Stomach (tissue), 9 donors: ENCODE data around the gene GABBR2. TPM values are rescaled to one million over a fixed set of nuclear protein-coding genes. Genes with fewer than 3 reads are reported as not detected.

ENCODE experiments used
- DNase-seq, 2 donors: peaks; one replicate each; pipeline versions ENCODE4 v3.0.0 to v3.0.0-alpha.2; 2013 to 2019
- H3K27ac ChIP-seq, 5 donors: fragments of 200-600 bp in 4 of 5; sonication (generic) in 4 of 5; one replicate each; pipeline ENCODE4 v1.5.1; 2013 to 2019; ENCODE audit warnings: mild to moderate bottlenecking in 1 of 5, moderate library complexity in 1 of 5
- H3K27me3 ChIP-seq, 3 donors: fragments of 200-600 bp; sonication (generic); one replicate each; pipeline ENCODE4 v1.5.1; 2017 to 2019; ENCODE audit warnings: mixed run types in 1 of 3
- H3K36me3 ChIP-seq, 4 donors: fragments of 200-600 bp; sonication (generic); 1 replicate in 3 of 4; 2 replicates in 1 of 4; pipeline ENCODE4 v1.5.1; 2016 to 2019
- H3K4me1 ChIP-seq, 4 donors: fragments of 200-600 bp; sonication (generic); one replicate each; pipeline ENCODE4 v1.5.1; 2016 to 2019
- H3K4me3 ChIP-seq, 4 donors: fragments of 200-600 bp; sonication (generic) in 3 of 4; one replicate each; pipeline ENCODE4 v1.5.1; 2016 to 2019; ENCODE audit warnings: mild to moderate bottlenecking in 1 of 4
- H3K9me3 ChIP-seq, 4 donors: fragments of 200-600 bp; sonication (generic); one replicate each; pipeline ENCODE4 v1.5.1; 2016 to 2019
- EP300 ChIP-seq: sonication (generic); formaldehyde crosslinking; IDR thresholded peaks from one replicate; pipeline ENCODE4 v1.6.1; 2017; ENCODE audit warnings: antibody characterized with exemption
- POLR2A ChIP-seq, 4 donors: fragments of 450-650 bp; IDR thresholded peaks; one replicate each; pipeline ENCODE4 v1.6.1; 2016; ENCODE audit warnings: antibody characterized with exemption in 4 of 4, control low read depth in 2 of 4, mild to moderate bottlenecking in 1 of 4, moderate library complexity in 1 of 4
- POLR2AphosphoS5 ChIP-seq, 3 donors: sonication (generic); formaldehyde crosslinking; IDR thresholded peaks; one replicate each; pipeline ENCODE4 v1.6.1; 2016; ENCODE audit warnings: antibody characterized with exemption in 3 of 3
- WGBS, 5 donors: extraction: QIAGEN DNeasy Blood & Tissue Kit in 3 of 5; methylation state at CpG; one replicate each; pipeline versions ENCODE4 v1.1.5 to v1.1.7; 2013 to 2018; 5-methylcytosine and 5-hydroxymethylcytosine counted together
- intact Hi-C: fragments of 100-400 bp; cut with DNase I; formaldehyde crosslinking; loops from one replicate; pipeline ENCODE4 v1.15.1; 2023; ENCODE audit warnings: low total_unique reads
- polyA plus RNA-seq, 3 donors: library from polyadenylated mRNA; stranded (reverse); fragments of 200-250 nt; gene quantifications; one replicate each; pipeline ENCODE4 v1.2.3, GENCODE V29; 2013
- total RNA-seq, 5 donors: library from RNA; depleted of rRNA; stranded (reverse); fragments of >200 nt; gene quantifications; one replicate each; pipeline versions ENCODE4 v1.1.0 to v1.2.3, GENCODE V29; 2014 to 2016
- TF ChIP-seq, protein P1 (sequence below), 7 experiments: fragments of 450-650 bp in 4 of 7; fragments of 200-600 bp in 3 of 7; sonication (generic) in 3 of 7; IDR thresholded peaks; one replicate each; pipeline ENCODE4 v1.5.1; 2016 to 2019; ENCODE audit warnings: antibody characterized with exemption in 7 of 7, control low read depth in 2 of 7, mild to moderate bottlenecking in 1 of 7
- donor health status: healthy with polysubstance abuse.
- donor health status: Bipolar disorder and iron deficiency.
- donor health status: healthy.

The GABBR2 gene
- total and polyA plus RNA-seq, 8 donors = 0.06 to 0.55 (median 0.08) TPM; not detected in 5

DNA sequence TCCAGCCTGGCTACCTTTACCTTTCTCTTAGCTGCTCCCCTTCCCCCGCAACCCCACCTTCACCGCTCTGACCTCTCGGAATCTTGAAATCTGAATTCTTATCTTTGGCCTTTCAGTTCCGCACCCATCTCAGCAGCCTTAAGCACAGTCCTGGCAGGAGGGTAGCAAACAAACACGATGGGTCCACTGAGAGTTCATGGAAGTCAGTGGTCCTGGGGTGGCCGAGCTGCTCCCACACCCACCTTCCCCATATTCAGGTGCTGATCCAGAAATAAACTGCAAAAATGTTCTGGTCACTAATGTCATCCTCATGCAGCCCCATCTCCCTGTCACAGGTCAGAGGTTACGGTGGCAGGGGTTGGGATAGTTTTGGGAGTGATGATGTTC, 393.7 kb downstream of the GABBR2 start:
- Histone ChIP-seq H3K4me3 (no peak overlapping the region), H3K36me3 (no peaks in the 10 kb centered on the region), H3K4me1 (peaks cover 0 to 5% (median 0%) of the 10 kb centered on the region in 4 donors), H3K27me3 (no peaks in the 10 kb centered on the region), H3K27ac (no peak overlapping the region), H3K9me3 (no peaks in the 10 kb centered on the region)
- WGBS, 5 donors = 37 to 64% (median 58%) methylated on average over 7 of the region's 7 CpGs
- intact Hi-C loops = loop anchor here (10.0 kb wide), 1 partner anchor 460 kb away; no protein-coding TSS in a partner anchor
- no peak for DNase-seq
- TF ChIP-seq POLR2AphosphoS5 (IDR thresholded peaks at IDR 0.05) (no peak), POLR2A (IDR thresholded peaks at IDR 0.05) (no peak)
- TF ChIP-seq, protein P1, sequence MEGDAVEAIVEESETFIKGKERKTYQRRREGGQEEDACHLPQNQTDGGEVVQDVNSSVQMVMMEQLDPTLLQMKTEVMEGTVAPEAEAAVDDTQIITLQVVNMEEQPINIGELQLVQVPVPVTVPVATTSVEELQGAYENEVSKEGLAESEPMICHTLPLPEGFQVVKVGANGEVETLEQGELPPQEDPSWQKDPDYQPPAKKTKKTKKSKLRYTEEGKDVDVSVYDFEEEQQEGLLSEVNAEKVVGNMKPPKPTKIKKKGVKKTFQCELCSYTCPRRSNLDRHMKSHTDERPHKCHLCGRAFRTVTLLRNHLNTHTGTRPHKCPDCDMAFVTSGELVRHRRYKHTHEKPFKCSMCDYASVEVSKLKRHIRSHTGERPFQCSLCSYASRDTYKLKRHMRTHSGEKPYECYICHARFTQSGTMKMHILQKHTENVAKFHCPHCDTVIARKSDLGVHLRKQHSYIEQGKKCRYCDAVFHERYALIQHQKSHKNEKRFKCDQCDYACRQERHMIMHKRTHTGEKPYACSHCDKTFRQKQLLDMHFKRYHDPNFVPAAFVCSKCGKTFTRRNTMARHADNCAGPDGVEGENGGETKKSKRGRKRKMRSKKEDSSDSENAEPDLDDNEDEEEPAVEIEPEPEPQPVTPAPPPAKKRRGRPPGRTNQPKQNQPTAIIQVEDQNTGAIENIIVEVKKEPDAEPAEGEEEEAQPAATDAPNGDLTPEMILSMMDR (IDR thresholded peaks at IDR 0.05) = no peak

- WGBS, 5 donors = 51 to 60% (median 52%) methylated on average over 5 to 6 of the region's 6 CpGs
- intact Hi-C loops = loop anchor here (10.0 kb wide), 1 partner anchor 460 kb away; no protein-coding TSS in a partner anchor
- H3K27ac ChIP-seq = no peak overlapping the region
Measured at GRCh38 chr9:98314381-98315066, 394.2 kb downstream of the GABBR2 start.

GRCh38 chr9:98312365-98312764, 396.4 kb downstream of the GABBR2 start:
- TF ChIP-seq, protein P1 (IDR thresholded peaks at IDR 0.05) = no peak
- TF ChIP-seq POLR2AphosphoS5 (IDR thresholded peaks at IDR 0.05) (no peak), POLR2A (IDR thresholded peaks at IDR 0.05) (no peak), EP300 (no peak)

More at GRCh38 chr9:98314381-98315066, 394.2 kb downstream of the GABBR2 start:
- H3K4me1 ChIP-seq = peaks cover 0 to 5% (median 0%) of the 10 kb centered on the region in 4 donors
- H3K4me3 ChIP-seq = no peak overlapping the region
- DNase-seq = no peak
- no peaks in the 10 kb centered on the region for H3K27me3 ChIP-seq
- TF ChIP-seq POLR2AphosphoS5 (IDR thresholded peaks at IDR 0.05) (no peak), EP300 (no peak), POLR2A (IDR thresholded peaks at IDR 0.05) (no peak)
- TF ChIP-seq, protein P1 (IDR thresholded peaks at IDR 0.05) = no peak
- no peaks in the 10 kb centered on the region for H3K36me3 ChIP-seq
- no peaks in the 10 kb centered on the region for H3K9me3 ChIP-seq

GRCh38 chr9:98311541-98311940, 397.2 kb downstream of the GABBR2 start:
- no peak overlapping the region for H3K27ac ChIP-seq
- H3K36me3 ChIP-seq = no peaks in the 10 kb centered on the region
- no peaks in the 10 kb centered on the region for H3K27me3 ChIP-seq
- TF ChIP-seq, protein P1 (IDR thresholded peaks at IDR 0.05) = no peak
- TF ChIP-seq POLR2AphosphoS5 (IDR thresholded peaks at IDR 0.05) = no peak
- TF ChIP-seq POLR2A (IDR thresholded peaks at IDR 0.05) = no peak
- TF ChIP-seq EP300 = no peak
- peaks cover 0 to 5% (median 0%) of the 10 kb centered on the region in 4 donors for H3K4me1 ChIP-seq
- DNase-seq = no peak
- no peaks in the 10 kb centered on the region for H3K9me3 ChIP-seq
- no peak overlapping the region for H3K4me3 ChIP-seq
- intact Hi-C loops = loop anchor here (10.0 kb wide), 1 partner anchor 463 kb away; no protein-coding TSS in a partner anchor

More at GRCh38 chr9:98312365-98312764, 396.4 kb downstream of the GABBR2 start:
- peaks cover 0 to 5% (median 0%) of the 10 kb centered on the region in 4 donors for H3K4me1 ChIP-seq
- no peak overlapping the region for H3K4me3 ChIP-seq
- no peak overlapping the region for H3K27ac ChIP-seq
- no peak for DNase-seq
- H3K36me3 ChIP-seq = no peaks in the 10 kb centered on the region
- no peaks in the 10 kb centered on the region for H3K27me3 ChIP-seq
- no peaks in the 10 kb centered on the region for H3K9me3 ChIP-seq
- intact Hi-C loops = loop anchor here (10.0 kb wide), 1 partner anchor 462 kb away; no protein-coding TSS in a partner anchor
- WGBS, 5 donors = 93 to 96% (median 96%) methylated on average over 3 of the region's 3 CpGs
